Measurements from ENCODE around the gene SACM1L.
"Not testable (repeated sequence)": the region's sequence is repeated elsewhere in the genome, so short reads cannot be mapped to it uniquely, and the experiment has no call there.

SACM1L gene

DNA sequence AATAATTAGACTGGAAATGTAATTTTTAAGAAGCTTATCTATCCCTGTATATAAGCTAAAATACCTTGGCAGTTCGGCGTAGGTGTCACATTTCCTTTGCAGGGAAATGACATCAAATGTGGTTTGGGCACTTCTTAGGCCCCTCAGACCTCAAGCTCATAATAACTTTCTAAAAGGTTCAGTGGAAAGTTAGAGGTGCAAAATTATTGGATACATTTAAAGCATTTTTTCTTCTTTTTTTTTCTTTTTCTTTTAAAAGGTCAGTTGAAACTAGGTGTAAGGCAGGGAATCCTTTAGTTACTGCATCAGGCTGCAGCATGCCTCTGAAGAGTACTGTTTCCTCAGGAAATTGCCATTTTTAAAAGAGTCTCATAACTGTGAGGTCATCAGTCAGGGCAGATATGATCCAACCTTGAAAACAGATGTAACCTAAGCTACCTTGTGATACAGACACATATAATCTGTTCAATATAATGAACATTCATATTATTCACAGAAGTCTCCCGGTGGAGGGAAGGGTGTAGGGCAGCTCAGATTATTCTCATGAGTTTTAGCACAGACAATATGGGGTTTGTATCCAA is 4.8 kb downstream of the SACM1L start:
- DNase-seq, result no peak

DNA sequence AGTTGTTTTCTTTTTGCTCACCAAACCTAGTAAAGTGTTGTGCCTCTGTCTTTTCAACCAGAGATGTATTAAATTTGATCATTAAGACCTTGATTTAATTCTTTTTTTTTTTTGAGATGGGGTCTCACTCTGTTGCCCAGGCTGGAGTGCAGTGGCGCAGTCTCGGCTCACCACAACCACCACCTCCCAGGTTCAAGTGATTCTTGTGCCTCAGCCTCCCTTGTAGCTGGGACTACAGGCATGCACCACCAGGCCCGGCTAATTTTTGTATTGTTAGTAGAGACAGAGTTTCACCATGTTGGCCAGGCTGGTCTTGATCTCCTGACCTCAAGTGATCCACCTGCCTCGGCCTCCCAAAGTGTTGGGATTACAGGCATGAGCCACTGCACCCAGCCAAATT is 6.0 kb downstream of the SACM1L start:
- DNase-seq, result not testable (repeated sequence)

DNA sequence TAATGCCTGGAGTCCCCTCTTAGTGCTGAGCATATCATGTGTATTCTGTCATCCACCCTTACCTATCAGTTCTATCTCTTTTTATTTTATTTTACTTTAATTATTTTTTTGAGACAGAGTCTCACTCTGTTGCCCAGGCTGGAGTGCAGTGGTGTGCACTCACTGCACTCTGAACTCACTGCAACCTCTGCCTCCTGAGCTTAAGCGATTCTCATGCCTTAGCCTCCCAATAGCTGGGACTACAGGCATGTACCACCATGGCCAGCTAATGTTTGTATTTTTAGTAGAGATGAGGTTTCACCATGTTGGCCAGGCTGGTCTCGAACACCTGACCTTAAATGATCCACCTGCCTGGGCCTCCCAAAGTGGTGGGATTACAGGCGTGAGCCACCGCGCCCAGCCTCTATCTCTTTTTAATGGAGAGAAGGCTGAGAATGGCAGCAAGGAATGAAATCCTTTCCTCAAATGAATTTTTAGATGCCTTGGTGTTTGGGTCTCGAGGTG is 11.4 kb downstream of the SACM1L start:
- no peak for DNase-seq

DNA sequence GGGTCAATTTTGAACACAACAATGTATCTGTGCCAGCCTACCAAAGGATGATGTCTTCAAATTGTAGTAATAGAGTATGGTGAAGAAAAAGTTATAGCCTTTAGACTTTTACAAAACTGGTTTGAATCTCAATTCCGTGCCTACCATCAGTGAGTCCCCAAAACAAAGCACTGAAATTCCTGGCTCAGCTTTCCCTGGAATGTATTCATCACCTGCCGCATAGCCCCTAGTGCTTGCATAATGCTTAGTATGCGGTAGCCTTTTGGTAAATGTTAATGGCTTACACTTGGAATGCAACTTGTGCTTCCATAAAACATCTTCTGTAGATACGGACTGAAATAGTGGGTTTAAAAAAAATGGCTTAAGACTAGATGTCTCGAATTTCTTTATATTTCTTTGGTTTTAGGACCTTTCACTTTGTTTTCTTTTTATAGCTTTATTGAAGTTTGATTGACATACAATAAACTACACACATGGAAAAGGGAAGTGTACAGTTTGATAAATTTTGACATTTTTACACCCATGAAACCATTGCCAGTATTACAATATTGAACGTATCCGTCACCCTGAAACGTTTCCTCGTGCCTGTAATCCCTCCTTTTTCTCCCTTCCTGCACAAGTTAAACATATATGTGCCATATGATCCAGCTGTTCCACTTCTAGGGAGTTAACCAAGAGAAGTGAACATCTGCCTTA is 12.1 kb downstream of the SACM1L start:
- no peak for DNase-seq

DNA sequence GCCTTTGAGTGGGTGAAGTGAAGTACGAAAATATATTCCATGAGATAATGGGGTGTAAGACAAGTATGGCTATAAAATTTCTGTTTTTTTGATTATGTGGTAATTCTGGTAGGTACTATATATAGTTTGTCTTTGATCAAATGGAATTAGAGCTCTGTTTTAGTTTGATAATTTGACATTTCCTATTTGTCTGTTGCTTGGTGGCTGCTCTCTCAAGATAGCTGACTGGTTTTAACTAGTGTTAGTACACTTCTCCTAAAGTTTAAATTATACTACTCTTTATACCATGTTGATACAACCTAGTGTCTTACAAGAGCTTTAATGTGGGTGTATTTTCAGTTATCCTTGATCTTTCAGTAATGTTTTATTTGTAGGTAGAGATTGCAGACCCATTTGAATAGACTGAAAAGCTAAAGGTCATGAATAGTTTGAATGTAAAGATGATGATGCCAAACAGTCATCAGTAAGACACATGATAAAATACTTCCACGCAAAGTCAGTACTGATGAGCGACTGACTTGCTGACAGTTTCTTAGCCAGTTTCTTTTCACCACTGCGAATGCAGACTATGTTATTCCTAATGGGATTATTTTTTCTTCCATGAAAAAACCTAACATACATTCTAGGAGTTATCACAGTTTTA is 15.2 kb downstream of the SACM1L start:
- no peak for DNase-seq

DNA sequence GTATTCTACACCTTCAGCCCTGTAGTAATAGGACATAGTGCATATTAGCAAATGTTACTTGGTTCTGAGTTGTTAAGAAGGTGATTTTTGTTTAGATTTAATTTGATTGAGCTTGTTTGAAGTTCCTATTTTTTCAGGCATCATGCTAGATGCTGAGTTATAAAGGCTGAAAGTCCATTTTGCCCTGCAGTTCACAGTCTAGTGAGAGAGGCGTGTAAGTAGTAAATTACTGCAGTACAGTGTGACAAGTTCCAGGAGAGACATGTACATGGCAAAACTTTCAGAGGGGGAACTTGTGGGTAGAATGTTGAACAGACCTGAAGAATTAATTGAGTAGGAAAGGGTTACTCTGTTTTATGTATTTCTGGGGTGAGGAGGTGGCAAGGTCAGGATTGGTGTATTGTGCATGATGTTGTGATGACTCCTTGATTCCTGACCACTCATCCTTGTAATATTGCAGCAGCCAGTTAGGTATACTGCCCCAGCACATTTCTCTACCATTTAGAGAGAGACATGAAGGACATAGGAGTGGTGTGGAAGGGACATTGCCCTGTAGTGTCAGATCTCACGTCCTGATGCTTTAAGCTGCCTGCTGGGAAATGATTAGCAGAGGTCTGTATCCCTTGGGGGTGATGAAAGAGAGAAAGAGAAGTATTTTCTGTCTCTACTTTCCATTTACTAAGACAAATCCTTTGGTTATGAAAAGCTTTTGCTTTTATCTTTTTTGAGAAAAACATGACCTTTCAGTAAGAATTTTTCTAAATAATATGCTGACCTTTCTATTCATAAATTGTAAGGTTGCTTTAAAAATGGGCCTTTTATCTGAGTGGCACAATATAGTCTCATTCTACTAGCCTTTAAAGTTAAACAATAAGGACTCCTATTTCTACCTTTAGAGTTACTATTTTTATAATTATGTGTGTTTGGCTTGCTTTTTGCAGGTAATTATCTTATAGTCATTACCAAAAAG is 16.9 kb downstream of the SACM1L start:
- DNase-seq, result no peak

DNA sequence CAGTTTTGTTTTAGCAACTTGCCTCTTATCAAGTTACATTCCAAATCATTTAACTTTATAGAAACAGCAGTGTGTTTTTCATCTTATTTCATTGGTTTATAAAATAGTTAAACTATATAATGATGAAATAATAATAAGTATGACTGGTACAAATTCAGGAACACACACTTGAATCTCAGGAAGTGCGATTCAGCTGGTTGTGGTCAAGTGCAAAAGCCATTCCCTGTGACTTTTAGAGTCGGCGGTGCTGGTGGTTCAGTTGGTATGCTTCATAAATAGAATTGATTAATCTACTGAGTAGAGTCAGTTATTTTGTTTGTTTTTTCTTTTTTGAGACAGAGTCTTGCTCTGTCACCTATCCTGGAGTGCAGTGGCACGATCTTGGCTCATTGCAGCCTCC is 22.7 kb downstream of the SACM1L start:
- DNase-seq, result no peak

DNA sequence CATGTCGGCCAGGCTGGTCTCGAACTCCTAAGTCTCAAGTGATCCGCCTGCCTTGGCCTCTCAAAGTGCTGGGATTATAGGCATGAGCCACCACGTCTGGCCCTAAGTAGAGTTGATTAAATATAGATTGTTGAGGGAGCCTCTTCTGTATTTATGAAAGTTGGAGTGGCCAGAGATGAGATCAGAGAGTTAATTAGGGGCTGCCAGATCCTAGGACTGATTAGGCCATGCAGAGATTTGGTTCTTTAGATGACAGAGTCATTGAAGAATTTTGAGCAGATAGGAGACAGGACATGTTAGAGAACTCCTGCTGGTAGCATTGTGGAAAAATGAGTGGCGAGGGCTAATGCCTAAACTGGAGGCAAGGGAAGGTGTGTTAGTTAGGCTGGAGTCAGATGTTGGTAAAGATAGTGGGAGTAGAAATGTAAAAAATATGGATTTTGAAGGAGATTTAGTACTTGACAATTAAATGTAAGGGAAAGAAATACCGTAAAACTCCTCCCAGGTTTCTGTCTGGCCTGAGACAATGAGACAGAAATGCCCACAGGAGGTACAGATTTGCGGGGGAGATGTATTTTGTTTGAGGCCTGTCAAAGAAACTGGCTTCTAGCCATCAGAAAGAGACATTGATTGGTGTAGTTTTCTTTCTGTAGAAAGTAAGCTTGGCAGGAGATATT is 23.4 kb downstream of the SACM1L start:
- DNase-seq, result no peak

DNA sequence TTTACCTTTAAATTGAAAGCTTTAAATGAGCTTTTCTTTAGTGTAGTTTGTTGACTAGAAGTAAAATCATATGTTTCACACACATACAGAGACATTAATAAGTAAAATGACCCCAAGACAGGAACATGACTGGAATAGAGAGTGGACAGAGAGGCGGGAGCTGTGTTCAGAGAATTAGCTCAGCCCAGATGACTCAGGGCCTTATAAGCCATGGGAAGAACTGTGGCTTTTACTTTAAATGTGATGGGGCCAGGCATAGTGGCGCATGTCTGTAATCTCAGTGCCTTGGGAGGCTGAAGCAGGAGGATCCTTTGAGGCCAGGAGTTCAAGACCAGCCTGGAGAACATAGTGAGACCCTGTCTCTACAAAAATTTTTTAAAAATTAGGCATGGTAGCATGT is 26.7 kb downstream of the SACM1L start:
- no peak for DNase-seq

DNA sequence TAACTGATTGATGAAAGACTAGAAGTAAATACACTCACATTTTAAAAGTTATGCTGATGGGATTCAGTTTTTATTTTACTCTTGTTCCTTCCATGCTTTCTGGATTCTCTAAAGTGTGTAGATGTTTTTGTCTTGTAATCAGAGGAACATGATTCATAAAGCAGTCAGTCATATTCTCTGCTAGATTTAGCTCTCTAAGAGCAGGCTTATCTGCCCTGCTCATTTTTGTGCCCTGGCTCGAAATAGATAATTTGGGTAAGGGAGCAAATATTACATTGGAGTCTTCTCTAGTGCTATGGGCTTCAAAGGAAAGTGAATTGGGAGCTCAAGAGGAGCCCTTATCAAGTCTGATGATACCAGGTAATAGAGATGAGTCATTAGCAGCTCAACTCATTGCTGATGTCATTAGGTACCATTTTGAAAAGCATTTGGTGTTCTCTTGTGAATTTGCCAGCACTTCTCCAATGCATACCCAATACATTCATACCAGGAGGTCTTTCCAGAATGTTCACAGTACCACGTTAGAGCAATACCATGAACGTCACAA is 27.7 kb downstream of the SACM1L start:
- no peak for DNase-seq

DNA sequence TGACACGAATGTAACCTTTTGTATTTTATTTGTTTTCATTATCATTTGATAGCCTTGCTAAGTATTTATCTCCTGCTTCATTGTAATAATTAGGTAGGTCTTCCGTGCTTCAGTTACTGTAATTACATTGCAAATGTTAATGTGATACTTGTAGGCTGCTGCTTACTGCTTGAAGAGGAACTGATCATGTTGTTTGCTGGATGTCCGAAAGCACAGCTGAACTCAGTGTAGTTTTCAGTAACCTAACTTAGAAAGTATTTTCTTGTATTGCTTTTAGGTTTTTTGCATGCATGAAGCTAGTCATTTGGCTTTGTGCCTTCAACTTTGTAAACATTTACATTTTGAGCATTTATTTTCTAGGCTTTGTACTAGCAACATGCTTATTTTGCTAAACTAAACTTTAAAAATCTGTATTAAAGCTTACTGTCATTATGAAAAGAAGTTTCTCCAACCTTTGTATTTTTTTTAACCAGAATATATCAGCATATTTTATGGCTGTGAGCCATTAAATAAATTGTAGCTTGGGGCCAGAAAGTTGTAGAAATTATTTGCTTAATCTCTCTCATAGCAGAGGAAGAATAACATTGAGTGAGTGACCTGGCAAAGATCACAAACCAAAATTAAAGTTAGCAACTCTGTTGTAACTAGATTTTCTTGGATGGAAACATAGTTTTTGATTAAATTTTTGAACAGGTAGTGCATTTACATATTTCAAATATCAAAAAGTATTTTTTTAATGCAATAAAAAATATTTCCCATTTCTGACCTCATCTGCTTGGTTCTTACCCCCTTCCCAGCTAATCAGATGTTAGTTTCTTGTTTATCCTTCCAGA is 30.7 kb downstream of the SACM1L start:
- no peak for DNase-seq

DNA sequence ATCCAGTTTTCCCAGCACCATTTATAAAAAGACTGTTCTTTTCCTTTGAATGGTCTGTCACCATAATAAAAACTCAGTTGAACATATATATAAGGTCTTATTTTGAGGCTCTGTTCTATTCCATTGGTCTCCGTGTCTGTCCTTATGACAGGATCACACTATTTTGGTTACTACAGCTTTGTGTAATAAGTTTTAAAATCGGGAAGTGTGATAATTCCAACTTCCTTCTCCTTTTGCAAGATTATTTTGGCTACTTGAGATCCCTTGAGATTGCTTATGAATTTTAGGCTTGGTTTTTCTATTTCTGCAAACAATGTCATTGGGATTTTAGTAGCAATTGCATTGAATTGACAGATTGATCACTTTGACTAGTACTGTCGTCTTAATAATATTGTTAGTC is 35.7 kb downstream of the SACM1L start:
- DNase-seq, result no peak

DNA sequence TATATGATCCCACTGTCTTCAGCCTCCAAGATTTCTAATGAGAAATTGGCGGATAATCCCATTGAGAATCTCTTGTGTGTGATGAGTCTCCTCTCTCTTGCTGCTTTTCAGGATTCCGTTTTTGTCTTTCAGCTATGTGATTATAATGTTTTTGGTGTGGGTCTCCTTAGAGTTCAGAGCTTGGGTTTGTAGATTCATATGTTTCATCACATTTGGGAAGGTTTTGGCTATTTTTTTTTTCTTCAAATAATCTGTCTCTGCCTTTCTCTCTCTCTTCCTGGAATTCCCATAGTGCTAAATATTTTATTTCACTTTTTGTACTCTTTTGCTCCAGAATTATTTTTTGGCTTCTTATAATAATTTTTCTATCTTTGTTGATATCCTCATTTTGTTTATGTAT is 40.4 kb downstream of the SACM1L start:
- no peak for DNase-seq

DNA sequence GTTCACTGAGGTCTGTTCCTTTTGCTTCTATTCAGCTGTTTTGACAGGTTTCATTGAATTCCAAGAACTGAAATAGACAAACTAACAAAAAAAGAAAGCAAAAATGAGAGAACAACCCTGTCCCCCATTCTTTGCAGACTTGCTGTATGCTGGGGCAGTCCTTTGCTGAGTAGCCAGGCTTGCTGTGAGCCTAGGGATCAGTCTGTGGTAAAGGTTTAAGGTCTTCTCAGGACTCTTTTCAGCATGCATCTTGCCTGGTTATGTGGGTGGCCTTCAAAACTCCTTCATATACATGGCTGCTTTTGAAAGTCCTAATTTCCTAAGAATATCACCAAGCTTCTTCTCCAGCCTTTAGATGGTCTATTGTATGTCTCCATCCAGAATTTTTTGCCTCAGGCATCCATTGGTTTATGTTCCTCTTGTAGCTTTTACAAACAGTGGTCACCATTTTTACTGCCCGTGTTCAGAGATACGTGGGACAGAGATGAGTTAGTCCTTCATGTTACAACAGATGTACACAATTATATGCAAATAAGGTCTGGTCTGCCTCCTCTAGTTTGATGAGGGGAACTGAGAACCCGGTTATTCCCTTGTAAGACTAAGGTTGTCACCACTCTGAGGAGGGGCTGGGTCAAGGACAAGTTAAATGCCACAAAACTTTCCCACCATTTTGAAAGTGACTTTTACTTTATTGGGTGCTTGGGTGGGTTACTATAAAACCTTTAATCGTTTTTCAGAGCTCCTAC is 41.4 kb downstream of the SACM1L start:
- DNase-seq, result no peak

DNA sequence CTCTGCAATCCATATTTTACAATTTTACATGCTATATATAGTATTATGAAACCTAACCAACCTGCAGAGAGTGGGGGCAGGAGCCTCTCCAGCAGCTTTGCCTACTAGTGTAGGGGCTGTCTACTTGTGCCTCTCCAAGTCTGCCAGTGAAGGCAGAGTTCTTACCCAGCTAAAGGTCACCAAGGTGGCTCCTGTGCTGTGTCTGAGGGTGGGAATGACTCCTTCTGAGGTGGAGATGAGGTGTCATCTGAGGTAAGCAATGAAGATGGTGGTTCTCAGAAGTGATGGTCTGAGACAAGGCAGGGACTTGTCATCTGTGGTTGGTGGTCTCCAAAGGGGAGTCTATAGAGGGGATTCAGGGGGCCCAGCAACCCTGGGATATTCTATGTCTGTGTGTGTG is 47.5 kb downstream of the SACM1L start:
- DNase-seq, result no peak

DNA sequence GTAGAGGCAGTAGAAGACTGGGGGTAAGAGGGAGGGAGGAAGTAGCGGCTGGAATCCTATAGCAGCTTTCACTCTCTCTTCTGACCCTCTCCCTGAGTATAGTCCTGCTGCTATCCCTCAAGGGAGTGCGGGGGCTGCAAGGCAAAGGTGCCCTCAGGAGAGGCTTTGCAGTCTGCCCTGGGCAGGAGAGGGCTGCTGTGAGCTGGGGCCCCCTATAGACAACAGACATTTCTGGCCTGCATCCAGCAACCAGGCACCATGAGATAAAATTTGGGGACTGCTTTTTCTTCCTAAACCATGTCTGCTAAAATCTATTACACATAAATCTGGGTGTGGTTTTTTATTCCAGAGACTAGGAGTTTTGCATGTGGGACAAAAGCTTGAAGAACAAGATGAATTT is 48.0 kb downstream of the SACM1L start:
- no peak for DNase-seq

DNA sequence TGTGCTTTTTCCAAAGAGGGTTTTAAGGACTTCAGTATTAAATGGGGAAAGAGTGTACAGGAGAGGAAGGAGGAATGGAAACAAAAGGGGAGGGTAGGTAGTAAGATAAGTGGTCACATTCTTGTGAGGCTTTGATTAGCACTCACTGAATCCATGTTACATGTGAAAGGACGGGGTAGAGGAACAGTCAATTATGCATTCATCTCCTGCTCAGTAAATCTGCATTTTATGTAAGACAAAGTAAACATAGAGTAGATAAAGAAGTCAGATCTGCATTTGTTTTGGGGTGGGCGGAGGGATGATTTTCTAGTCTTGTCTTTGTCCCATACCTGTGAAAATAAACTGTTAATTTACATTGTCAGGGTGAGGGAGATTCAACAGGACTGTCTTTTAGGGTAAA is 50.8 kb downstream of the SACM1L start:
- DNase-seq, result no peak

DNA sequence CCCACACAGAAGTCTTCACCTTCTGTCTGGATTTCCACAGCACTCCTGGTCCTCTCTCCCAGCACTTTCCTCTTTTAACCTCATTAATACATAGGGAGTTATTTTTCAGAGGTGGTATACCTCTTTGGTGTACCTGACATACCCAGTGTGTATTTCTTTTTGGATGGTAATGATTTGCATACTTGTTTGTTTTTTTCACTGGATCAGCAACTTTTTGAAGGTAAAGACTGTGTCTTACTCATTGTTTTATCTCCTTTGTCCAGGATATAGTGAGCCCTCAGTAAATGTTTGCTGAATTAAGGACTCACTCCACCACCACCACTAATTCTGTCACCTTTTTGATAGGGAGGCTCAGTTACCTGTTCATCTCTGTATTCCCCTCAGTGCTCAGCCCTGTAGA is 52.1 kb downstream of the SACM1L start:
- DNase-seq, result no peak

DNA sequence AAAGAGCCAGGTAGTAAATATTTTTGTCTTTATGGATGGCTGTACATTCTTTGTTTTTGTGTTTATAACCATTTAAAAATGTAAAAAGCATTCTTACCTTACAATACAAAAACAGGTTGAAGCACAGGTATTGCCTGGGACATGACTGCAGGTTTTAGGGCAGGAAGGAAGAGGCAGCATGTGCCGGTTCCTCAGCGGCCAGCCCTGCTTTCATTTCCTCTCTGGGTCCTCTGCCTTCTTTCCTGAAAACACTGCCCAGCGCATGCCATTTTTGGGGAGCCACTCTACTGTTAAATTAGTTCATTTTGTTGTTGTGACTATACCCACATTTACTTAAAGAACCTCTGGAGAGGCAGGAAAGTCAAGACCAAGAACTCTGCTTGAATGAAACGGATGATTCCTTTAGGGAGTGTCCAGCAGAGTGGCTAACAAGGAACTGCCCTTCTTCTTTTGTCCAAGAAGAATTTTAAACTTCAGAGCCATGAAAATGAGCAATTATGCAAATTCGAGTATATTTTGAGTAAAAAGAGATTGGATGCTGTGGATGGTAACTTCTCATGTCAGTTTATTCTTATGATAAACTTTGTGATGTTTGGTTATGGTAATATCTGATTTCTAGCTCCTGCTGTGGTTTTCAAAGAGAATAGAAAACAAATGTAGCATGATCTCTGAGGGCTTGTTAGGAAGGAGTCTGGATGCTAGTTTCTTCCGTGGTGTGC is 52.7 kb downstream of the SACM1L start:
- no peak for DNase-seq
